PFSK-1 (cell line): Measurements from ENCODE around the gene CNTNAP2.

Experiments used
- POLR2AphosphoS5 ChIP-seq: IDR thresholded peaks from 2 replicates; pipeline ENCODE4 v1.6.1; 2012; ENCODE audit warnings: low read depth, mild to moderate bottlenecking, control low read depth, low read length, moderate library complexity
- SIN3A ChIP-seq: IDR thresholded peaks from 2 replicates; pipeline ENCODE4 v1.6.1; 2012; ENCODE audit warnings: mild to moderate bottlenecking, low read length, moderate library complexity, borderline replicate concordance; ENCODE audit not compliant: insufficient read depth
- TAF1 ChIP-seq: IDR thresholded peaks from 2 replicates; pipeline ENCODE4 v1.6.1; 2012; ENCODE audit warnings: low read length, control low read depth, borderline replicate concordance; ENCODE audit not compliant: insufficient read depth
- TF ChIP-seq, protein P1 (sequence below), 2 experiments: IDR thresholded peaks; 2 replicates each; pipeline versions ENCODE4 v1.6.1 to v1.8.0; 2011 to 2012; ENCODE audit warnings: low read depth in 2 of 2, low read length in 2 of 2, control low read depth in 1 of 2, inconsistent platforms in 1 of 2, mild to moderate bottlenecking in 1 of 2, moderate library complexity in 1 of 2; ENCODE audit not compliant: insufficient read depth in 1 of 2

DNA sequence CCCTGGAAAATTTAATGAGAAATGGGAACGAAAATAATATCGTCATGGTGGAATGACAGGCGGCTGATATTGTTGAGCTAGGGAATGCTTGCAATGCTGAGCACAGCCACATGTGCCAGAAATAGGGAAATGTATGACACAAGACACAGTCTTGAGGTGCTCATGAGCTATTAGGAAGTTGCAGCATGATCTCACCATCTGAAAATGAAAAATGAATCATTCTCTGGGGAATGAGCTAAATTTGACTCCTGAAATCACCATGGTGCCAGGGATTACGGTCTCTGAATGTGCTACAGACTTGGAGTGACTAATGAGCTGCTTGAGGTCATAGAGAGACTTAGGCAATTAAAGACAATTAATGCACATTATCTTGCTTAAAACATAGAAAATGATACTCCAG lies 845.0 kb downstream of the CNTNAP2 start:
- TF ChIP-seq, protein P1, sequence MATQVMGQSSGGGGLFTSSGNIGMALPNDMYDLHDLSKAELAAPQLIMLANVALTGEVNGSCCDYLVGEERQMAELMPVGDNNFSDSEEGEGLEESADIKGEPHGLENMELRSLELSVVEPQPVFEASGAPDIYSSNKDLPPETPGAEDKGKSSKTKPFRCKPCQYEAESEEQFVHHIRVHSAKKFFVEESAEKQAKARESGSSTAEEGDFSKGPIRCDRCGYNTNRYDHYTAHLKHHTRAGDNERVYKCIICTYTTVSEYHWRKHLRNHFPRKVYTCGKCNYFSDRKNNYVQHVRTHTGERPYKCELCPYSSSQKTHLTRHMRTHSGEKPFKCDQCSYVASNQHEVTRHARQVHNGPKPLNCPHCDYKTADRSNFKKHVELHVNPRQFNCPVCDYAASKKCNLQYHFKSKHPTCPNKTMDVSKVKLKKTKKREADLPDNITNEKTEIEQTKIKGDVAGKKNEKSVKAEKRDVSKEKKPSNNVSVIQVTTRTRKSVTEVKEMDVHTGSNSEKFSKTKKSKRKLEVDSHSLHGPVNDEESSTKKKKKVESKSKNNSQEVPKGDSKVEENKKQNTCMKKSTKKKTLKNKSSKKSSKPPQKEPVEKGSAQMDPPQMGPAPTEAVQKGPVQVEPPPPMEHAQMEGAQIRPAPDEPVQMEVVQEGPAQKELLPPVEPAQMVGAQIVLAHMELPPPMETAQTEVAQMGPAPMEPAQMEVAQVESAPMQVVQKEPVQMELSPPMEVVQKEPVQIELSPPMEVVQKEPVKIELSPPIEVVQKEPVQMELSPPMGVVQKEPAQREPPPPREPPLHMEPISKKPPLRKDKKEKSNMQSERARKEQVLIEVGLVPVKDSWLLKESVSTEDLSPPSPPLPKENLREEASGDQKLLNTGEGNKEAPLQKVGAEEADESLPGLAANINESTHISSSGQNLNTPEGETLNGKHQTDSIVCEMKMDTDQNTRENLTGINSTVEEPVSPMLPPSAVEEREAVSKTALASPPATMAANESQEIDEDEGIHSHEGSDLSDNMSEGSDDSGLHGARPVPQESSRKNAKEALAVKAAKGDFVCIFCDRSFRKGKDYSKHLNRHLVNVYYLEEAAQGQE (IDR thresholded peaks at IDR 0.05; ENCODE audit: insufficient read depth in 1 of 2, low read depth in 2 of 2, low read length in 2 of 2): no peak
- TF ChIP-seq POLR2AphosphoS5 (no peak), TAF1 (no peak), SIN3A (no peak)
